ENCODE data around the gene RNF123. TPM values are rescaled to one million over a fixed set of nuclear protein-coding genes. Genes with fewer than 3 reads are reported as not detected.

RNF123 gene
- total and polyA plus RNA-seq, 10 of the 15 experiments (the other 5 are each of a cell fraction or from before 2014, with no cell fraction given) = 4.2 to 31.5 (median 17.6) TPM

DNA sequence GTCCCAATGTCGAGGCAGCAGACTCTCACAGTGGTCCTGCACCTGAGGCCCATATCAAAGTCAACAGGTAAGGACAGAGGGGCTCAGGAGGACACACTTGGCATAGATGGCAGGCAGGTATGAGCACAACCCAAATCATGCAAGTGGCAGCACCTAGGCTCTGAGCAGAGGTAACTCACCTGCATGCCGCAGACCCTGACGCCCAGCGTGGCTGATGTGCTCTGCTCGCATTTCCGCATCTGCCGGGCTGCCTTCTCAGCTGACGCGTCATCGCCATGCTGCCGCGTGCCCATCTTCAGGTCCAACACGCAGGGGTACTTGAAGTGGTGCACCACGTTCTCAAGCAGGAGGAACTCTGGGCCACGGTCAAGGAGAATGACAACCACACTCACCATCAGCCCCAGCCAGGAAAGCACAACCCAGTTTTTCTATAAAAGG is 38.6 kb downstream of the RNF123 start (continued):
- no peak for TF ChIP-seq RELA (IDR thresholded peaks at IDR 0.05; ENCODE audit: borderline replicate concordance, partially characterized antibody)
- no peak for TF ChIP-seq CBX3 (IDR thresholded peaks at IDR 0.05; ENCODE audit: borderline replicate concordance, low read depth)
- no peak for TF ChIP-seq NBN (IDR thresholded peaks at IDR 0.05)
- TF ChIP-seq, protein P1, sequence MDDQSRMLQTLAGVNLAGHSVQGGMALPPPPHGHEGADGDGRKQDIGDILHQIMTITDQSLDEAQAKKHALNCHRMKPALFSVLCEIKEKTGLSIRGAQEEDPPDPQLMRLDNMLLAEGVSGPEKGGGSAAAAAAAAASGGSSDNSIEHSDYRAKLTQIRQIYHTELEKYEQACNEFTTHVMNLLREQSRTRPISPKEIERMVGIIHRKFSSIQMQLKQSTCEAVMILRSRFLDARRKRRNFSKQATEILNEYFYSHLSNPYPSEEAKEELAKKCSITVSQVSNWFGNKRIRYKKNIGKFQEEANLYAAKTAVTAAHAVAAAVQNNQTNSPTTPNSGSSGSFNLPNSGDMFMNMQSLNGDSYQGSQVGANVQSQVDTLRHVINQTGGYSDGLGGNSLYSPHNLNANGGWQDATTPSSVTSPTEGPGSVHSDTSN (IDR thresholded peaks at IDR 0.05; ENCODE audit: insufficient replicate concordance, low read depth, low read length) = no peak

DNA sequence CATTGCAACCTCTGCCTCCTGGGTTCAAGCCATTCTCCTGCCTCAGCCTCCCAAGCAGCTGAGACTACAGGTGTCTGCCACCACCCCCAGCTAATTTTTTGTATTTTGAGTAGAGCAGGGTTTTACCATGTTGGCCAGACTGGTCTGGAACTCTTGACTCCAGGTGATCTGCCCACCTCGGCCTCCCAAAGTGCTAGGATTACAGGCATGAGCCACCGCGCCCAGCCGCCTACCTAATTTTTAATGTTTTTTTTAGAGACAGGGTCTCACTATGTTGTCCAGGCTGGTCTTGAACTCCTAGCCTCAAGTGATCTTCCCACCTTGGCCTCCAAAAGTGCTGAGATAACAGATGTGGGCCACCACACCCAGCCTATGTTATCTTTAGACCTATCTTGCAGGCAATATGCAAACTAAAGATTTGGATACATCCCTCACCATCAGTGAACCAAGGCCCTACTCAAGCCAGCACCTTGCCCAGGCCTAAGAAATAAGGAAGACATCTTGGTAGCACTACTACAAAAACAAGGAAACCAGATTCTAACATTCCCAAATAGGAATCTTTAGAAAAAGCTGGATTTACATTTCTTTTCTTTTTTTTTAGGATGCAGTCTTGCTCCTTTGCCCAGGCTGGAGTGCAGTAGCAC is 40.7 kb downstream of the RNF123 start:
- no peaks in the 10 kb centered on the region for H3K79me2 ChIP-seq (ENCODE audit: control insufficient read depth, insufficient read depth, low read length)
- BruUV-seq (replicated peaks) = no TSS peak
- no peak for FAIRE-seq
- in situ Hi-C loops (cut with MboI) (no loop called here), intact Hi-C loops (cut with micrococcal nuclease; ENCODE audit: unreplicated experiment) (no loop called here)
- POLR2A ChIA-PET = no interaction called here
- no peaks in the 10 kb centered on the region; the same call in 1 of the 2 replicates for H3K4me1 ChIP-seq (ENCODE audit: control insufficient read depth, insufficient read depth, low read length)
- 100% methylated on average over 4 of the region's 4 CpGs for WGBS (ENCODE audit: insufficient coverage, insufficient replicate concordance, low lambda C conversion rate, missing lambda C conversion rate)
- H3K4me2 ChIP-seq (ENCODE audit: control insufficient read depth, insufficient read depth) = no peak overlapping the region
- H4K20me1 ChIP-seq (ENCODE audit: control insufficient read depth, insufficient read depth) = no peaks in the 10 kb centered on the region
- SMC1A ChIA-PET (ENCODE audit: uncharacterized antibody, unreplicated experiment) = no interaction called here
- CTCF ChIA-PET = interaction anchor here (1.4 kb wide), 1 partner anchor 15 kb away, joined by 7 read pairs; no protein-coding TSS in a partner anchor
- RAD21 ChIA-PET (ENCODE audit: unreplicated experiment) = no interaction called here
- no peak overlapping the region for H3K27ac ChIP-seq (ENCODE audit: control insufficient read depth, insufficient read depth)
- no peak overlapping the region for H3K4me3 ChIP-seq
- H3K27me3 ChIP-seq (replicated peaks in 1 of 2; ENCODE audit: control insufficient read depth in 2 of 2, insufficient read depth in 2 of 2, low read length in 1 of 2) = no peaks in the 10 kb centered on the region
- no peak overlapping the region for H3K9ac ChIP-seq (ENCODE audit: control insufficient read depth, insufficient read depth, low read length)
- peaks cover 0 to 21% of the 10 kb centered on the region in 2 experiments for H3K36me3 ChIP-seq (ENCODE audit: control insufficient read depth in 2 of 2, insufficient read depth in 2 of 2, low read length in 1 of 2)
- no peak for ATAC-seq
- no peaks in the 10 kb centered on the region for H3K9me3 ChIP-seq (replicated peaks; ENCODE audit: control insufficient read depth, insufficient read depth, low read length)
- DNase-seq (ENCODE audit: low read depth, low spot score) = no peak
- H2AFZ ChIP-seq (ENCODE audit: control insufficient read depth, low read depth, low read length) = no peak overlapping the region
- no peak for TF ChIP-seq ATF7 (IDR thresholded peaks at IDR 0.05; ENCODE audit: low read depth)
- no peak for TF ChIP-seq SIX5 (IDR thresholded peaks at IDR 0.05; ENCODE audit: low read depth, low read length, severe bottlenecking)
- TF ChIP-seq SMARCA5 (IDR thresholded peaks at IDR 0.05) = no peak
- TF ChIP-seq CREM (IDR thresholded peaks at IDR 0.05; ENCODE audit: low read depth) = no peak
- TF ChIP-seq, protein P2, sequence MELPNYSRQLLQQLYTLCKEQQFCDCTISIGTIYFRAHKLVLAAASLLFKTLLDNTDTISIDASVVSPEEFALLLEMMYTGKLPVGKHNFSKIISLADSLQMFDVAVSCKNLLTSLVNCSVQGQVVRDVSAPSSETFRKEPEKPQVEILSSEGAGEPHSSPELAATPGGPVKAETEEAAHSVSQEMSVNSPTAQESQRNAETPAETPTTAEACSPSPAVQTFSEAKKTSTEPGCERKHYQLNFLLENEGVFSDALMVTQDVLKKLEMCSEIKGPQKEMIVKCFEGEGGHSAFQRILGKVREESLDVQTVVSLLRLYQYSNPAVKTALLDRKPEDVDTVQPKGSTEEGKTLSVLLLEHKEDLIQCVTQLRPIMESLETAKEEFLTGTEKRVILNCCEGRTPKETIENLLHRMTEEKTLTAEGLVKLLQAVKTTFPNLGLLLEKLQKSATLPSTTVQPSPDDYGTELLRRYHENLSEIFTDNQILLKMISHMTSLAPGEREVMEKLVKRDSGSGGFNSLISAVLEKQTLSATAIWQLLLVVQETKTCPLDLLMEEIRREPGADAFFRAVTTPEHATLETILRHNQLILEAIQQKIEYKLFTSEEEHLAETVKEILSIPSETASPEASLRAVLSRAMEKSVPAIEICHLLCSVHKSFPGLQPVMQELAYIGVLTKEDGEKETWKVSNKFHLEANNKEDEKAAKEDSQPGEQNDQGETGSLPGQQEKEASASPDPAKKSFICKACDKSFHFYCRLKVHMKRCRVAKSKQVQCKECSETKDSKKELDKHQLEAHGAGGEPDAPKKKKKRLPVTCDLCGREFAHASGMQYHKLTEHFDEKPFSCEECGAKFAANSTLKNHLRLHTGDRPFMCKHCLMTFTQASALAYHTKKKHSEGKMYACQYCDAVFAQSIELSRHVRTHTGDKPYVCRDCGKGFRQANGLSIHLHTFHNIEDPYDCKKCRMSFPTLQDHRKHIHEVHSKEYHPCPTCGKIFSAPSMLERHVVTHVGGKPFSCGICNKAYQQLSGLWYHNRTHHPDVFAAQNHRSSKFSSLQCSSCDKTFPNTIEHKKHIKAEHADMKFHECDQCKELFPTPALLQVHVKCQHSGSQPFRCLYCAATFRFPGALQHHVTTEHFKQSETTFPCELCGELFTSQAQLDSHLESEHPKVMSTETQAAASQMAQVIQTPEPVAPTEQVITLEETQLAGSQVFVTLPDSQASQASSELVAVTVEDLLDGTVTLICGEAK (IDR thresholded peaks at IDR 0.05; ENCODE audit: borderline replicate concordance) = no peak
- no peak for TF ChIP-seq CBX3 (IDR thresholded peaks at IDR 0.05; ENCODE audit: borderline replicate concordance, low read depth)
- TF ChIP-seq, protein P3, sequence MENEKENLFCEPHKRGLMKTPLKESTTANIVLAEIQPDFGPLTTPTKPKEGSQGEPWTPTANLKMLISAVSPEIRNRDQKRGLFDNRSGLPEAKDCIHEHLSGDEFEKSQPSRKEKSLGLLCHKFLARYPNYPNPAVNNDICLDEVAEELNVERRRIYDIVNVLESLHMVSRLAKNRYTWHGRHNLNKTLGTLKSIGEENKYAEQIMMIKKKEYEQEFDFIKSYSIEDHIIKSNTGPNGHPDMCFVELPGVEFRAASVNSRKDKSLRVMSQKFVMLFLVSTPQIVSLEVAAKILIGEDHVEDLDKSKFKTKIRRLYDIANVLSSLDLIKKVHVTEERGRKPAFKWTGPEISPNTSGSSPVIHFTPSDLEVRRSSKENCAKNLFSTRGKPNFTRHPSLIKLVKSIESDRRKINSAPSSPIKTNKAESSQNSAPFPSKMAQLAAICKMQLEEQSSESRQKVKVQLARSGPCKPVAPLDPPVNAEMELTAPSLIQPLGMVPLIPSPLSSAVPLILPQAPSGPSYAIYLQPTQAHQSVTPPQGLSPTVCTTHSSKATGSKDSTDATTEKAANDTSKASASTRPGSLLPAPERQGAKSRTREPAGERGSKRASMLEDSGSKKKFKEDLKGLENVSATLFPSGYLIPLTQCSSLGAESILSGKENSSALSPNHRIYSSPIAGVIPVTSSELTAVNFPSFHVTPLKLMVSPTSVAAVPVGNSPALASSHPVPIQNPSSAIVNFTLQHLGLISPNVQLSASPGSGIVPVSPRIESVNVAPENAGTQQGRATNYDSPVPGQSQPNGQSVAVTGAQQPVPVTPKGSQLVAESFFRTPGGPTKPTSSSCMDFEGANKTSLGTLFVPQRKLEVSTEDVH (IDR thresholded peaks at IDR 0.05; ENCODE audit: low read depth, partially characterized antibody) = no peak
- TF ChIP-seq SMAD1 (IDR thresholded peaks at IDR 0.05; ENCODE audit: low read depth, partially characterized antibody) = no peak
- no peak for TF ChIP-seq SMAD5 (IDR thresholded peaks at IDR 0.05; ENCODE audit: low read depth)
- TF ChIP-seq CHD2 (IDR thresholded peaks at IDR 0.05; ENCODE audit: borderline replicate concordance, low read depth, low read length) = no peak
- no peak for TF ChIP-seq SUZ12 (IDR thresholded peaks at IDR 0.05; ENCODE audit: unreplicated experiment)
